ENCODE results near the gene GRIK2. TPM values are rescaled to one million over a fixed set of nuclear protein-coding genes. Genes with fewer than 3 reads are reported as not detected.

GRIK2 gene
- total RNA-seq, 6 experiments from 2014 or later = 25.0 to 33.3 (median 28.3) TPM

- no peak for TF ChIP-seq CTCF (IDR thresholded peaks at IDR 0.05)
- Mint-ChIP-seq H3K27me3 (ENCODE audit: insufficient read depth) (0 out of 2 replicates have a peak, but pooled peaks cover 1% of the 10 kb centered on the region), H3K27ac (peak overlapping the region; percentile 20; the same call in 1 of the 2 replicates), H3K4me1 (ENCODE audit: low read depth) (peaks cover 8% of the 10 kb centered on the region), H3K9me3 (no peaks in the 10 kb centered on the region), H3K4me3 (peak overlapping the region; percentile 76; the same call in 1 of the 2 replicates), H3K36me3 (ENCODE audit: low read depth) (peaks cover 52% of the 10 kb centered on the region)
- DNase-seq = no peak
Measured at GRCh38 chr6:101401792-101402621, 8.5 kb downstream of the GRIK2 start.

- no peak overlapping the region for H3K27ac Mint-ChIP-seq
- H3K4me3 Mint-ChIP-seq = peak overlapping the region; percentile 76; the same call in 1 of the 2 replicates
- H3K36me3 Mint-ChIP-seq (ENCODE audit: low read depth) = peaks cover 52% of the 10 kb centered on the region
- H3K9me3 Mint-ChIP-seq = no peaks in the 10 kb centered on the region
- 0 out of 2 replicates have a peak, but pooled peaks cover 1% of the 10 kb centered on the region for H3K27me3 Mint-ChIP-seq (ENCODE audit: insufficient read depth)
- H3K4me1 Mint-ChIP-seq (ENCODE audit: low read depth) = peaks cover 6% of the 10 kb centered on the region
- DNase-seq = no peak
- no peak for TF ChIP-seq CTCF (IDR thresholded peaks at IDR 0.05)
Measured at GRCh38 chr6:101402622-101403031, 9.1 kb downstream of the GRIK2 start.

GRCh38 chr6:101403216-101403945 lies 9.9 kb downstream of the GRIK2 start:
- Mint-ChIP-seq H3K27me3 (ENCODE audit: insufficient read depth) (0 out of 2 replicates have a peak, but pooled peaks cover 1% of the 10 kb centered on the region), H3K27ac (no peak overlapping the region), H3K9me3 (no peaks in the 10 kb centered on the region), H3K4me3 (peak overlapping the region; percentile 5; the same call in 1 of the 2 replicates), H3K4me1 (ENCODE audit: low read depth) (peaks cover 6% of the 10 kb centered on the region), H3K36me3 (ENCODE audit: low read depth) (peaks cover 55% of the 10 kb centered on the region)
- no peak for TF ChIP-seq CTCF (IDR thresholded peaks at IDR 0.05)
- no peak for DNase-seq

- Mint-ChIP-seq H3K36me3 (ENCODE audit: low read depth) (peaks cover 45% of the 10 kb centered on the region), H3K27me3 (ENCODE audit: insufficient read depth) (0 out of 2 replicates have a peak, but pooled peaks cover 1% of the 10 kb centered on the region), H3K9me3 (no peaks in the 10 kb centered on the region), H3K4me1 (ENCODE audit: low read depth) (peaks cover 6% of the 10 kb centered on the region), H3K4me3 (no peak overlapping the region), H3K27ac (no peak overlapping the region)
- TF ChIP-seq CTCF (IDR thresholded peaks at IDR 0.05) = no peak
- no peak for DNase-seq
Measured at GRCh38 chr6:101404775-101405174, 11.3 kb downstream of the GRIK2 start.

GRCh38 chr6:101413773-101414172 lies 20.3 kb downstream of the GRIK2 start:
- H3K27ac Mint-ChIP-seq = no peak overlapping the region
- no peak overlapping the region for H3K4me3 Mint-ChIP-seq
- no peaks in the 10 kb centered on the region for H3K9me3 Mint-ChIP-seq
- H3K36me3 Mint-ChIP-seq (ENCODE audit: low read depth) = no peaks in the 10 kb centered on the region
- DNase-seq = no peak
- H3K27me3 Mint-ChIP-seq (ENCODE audit: insufficient read depth) = no peaks in the 10 kb centered on the region
- no peaks in the 10 kb centered on the region for H3K4me1 Mint-ChIP-seq (ENCODE audit: low read depth)
- no peak for TF ChIP-seq CTCF (IDR thresholded peaks at IDR 0.05)
